ENCODE results near the gene ZFR.

DNA sequence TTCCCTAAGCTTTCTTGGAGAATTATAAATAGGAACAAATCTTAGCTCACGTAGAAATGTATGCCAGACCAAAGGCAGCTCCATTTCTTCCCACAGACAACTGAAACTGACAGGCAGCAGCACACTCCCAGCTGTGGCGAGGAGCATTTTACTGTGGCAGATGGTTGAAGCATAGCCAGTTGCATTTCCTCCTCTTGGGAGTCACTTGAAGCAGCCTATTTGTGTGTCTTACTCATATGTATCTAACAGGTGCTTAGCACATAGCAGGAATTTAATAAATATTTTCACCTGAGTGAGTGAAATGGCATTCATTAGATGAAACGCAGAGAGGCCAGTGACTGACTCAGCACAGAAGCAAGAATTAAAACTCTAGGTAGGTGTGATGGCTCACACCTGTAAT is 119.5 kb downstream of the ZFR start:
- TF ChIP-seq CTCF (IDR thresholded peaks at IDR 0.05; ENCODE audit: insufficient read depth, low read length, poor library complexity, severe bottlenecking) = no peak
- TF ChIP-seq EZH2phosphoT487 (conservative IDR thresholded peaks at IDR 0.05; ENCODE audit: low read length) = no peak
